Liver (tissue), 3 donors: ENCODE measurements around the gene C12orf60.

Experiments used
- ATF3 ChIP-seq: IDR thresholded peaks from 2 replicates; pipeline ENCODE4 v1.6.1; 2016; ENCODE audit warnings: antibody characterized with exemption
- CTCF ChIP-seq: fragments of 150-350 bp; IDR thresholded peaks from 2 replicates; pipeline ENCODE4 v1.5.1; 2017; ENCODE audit warnings: improper control_type of control experiment, low read depth, low read length; ENCODE audit not compliant: missing input control
- EGR1 ChIP-seq, 2 donors: IDR thresholded peaks; 2 replicates each; pipeline ENCODE4 v1.6.1; 2016 to 2018; ENCODE audit warnings: antibody characterized with exemption in 2 of 2, low read depth in 2 of 2
- FOXA1 ChIP-seq: IDR thresholded peaks from 2 replicates; pipeline ENCODE4 v1.6.1; 2016; ENCODE audit warnings: antibody characterized with exemption
- GABPA ChIP-seq, 2 donors: IDR thresholded peaks in 1 of 2; conservative IDR thresholded peaks in 1 of 2; 2 replicates each; pipeline ENCODE4 v1.6.1; 2016; ENCODE audit warnings: antibody characterized with exemption in 2 of 2, mild to moderate bottlenecking in 1 of 2, moderate library complexity in 1 of 2
- JUND ChIP-seq, 2 donors: IDR thresholded peaks; 2 replicates each; pipeline ENCODE4 v1.6.1; 2016; ENCODE audit warnings: antibody characterized with exemption in 2 of 2
- MAX ChIP-seq: IDR thresholded peaks from 2 replicates; pipeline ENCODE4 v1.6.1; 2016; ENCODE audit warnings: antibody characterized with exemption
- RAD21 ChIP-seq, 2 donors: IDR thresholded peaks; 2 replicates each; pipeline ENCODE4 v1.6.1; 2016; ENCODE audit warnings: antibody characterized with exemption in 2 of 2, mild to moderate bottlenecking in 2 of 2
- REST ChIP-seq: IDR thresholded peaks from 2 replicates; pipeline ENCODE4 v1.6.1; 2016; ENCODE audit warnings: antibody characterized with exemption, mild to moderate bottlenecking
- RXRA ChIP-seq, 2 donors: IDR thresholded peaks; 2 replicates each; pipeline ENCODE4 v1.6.1; 2017 to 2018; ENCODE audit warnings: antibody characterized with exemption in 2 of 2, mild to moderate bottlenecking in 1 of 2
- SP1 ChIP-seq: IDR thresholded peaks from 2 replicates; pipeline ENCODE4 v1.6.1; 2018; ENCODE audit warnings: antibody characterized with exemption, mild to moderate bottlenecking
- TAF1 ChIP-seq: conservative IDR thresholded peaks from 2 replicates; pipeline ENCODE4 v1.6.1; 2016; ENCODE audit warnings: antibody characterized with exemption, mild to moderate bottlenecking
- YY1 ChIP-seq: IDR thresholded peaks from 2 replicates; pipeline ENCODE4 v1.6.1; 2016; ENCODE audit warnings: antibody characterized with exemption, mild to moderate bottlenecking
- ZBTB33 ChIP-seq: IDR thresholded peaks from 2 replicates; pipeline ENCODE4 v1.6.1; 2016; ENCODE audit warnings: antibody characterized with exemption
- donor health status: healthy.
- donor health status: healthy.

- TF ChIP-seq CTCF (no peak), GABPA (IDR thresholded peaks at IDR 0.05 in 1 of 2, conservative IDR thresholded peaks at IDR 0.05 in 1 of 2) (no peak), REST (no peak), RAD21 (IDR thresholded peaks at IDR 0.05) (no peak), ZBTB33 (no peak), SP1 (no peak), TAF1 (no peak), MAX (no peak), EGR1 (IDR thresholded peaks at IDR 0.05; ENCODE audit: low read depth in 2 of 2) (no peak), ATF3 (no peak), YY1 (no peak), FOXA1 (no peak), JUND (IDR thresholded peaks at IDR 0.05) (no peak), RXRA (IDR thresholded peaks at IDR 0.05) (no peak)
These were observed 70.1 kb downstream of the C12orf60 start for GRCh38 chr12:14873440-14874185.
